ENCODE data around the gene BASP1. TPM values are rescaled to one million over a fixed set of nuclear protein-coding genes. Genes with fewer than 3 reads are reported as not detected.

Gene BASP1
- total and polyA plus RNA-seq, 4 donors: 113 to 700 (median 372) TPM

GRCh38 chr5:17229313-17229712, 11.9 kb downstream of the BASP1 start:
- WGBS (ENCODE audit: insufficient coverage): 41% methylated on average over 2 of the region's 4 CpGs
- no peaks in the 10 kb centered on the region for H3K9me3 ChIP-seq (ENCODE audit: control insufficient read depth, insufficient read depth, low read length)
- no peaks in the 10 kb centered on the region for H3K36me3 ChIP-seq (ENCODE audit: control insufficient read depth, insufficient read depth, low read length)
- peak in 1 of 6 donors; percentile 77 for DNase-seq (ENCODE audit: low read depth in 4 of 6, low spot score in 6 of 6)
- no peaks in the 10 kb centered on the region for H3K27me3 ChIP-seq (ENCODE audit: control insufficient read depth, insufficient read depth, low read length)
- no peak overlapping the region for H3K4me3 ChIP-seq (ENCODE audit: low read depth, low read length)
- H3K4me1 ChIP-seq (ENCODE audit: control insufficient read depth, insufficient read depth, low read length): peaks cover 9% of the 10 kb centered on the region
- peak overlapping the region; percentile 15 for H3K27ac ChIP-seq (ENCODE audit: low read depth, low read length)

GRCh38 chr5:17230191-17230590, 12.8 kb downstream of the BASP1 start:
- Histone ChIP-seq H3K9me3 (ENCODE audit: control insufficient read depth, insufficient read depth, low read length) (no peaks in the 10 kb centered on the region), H3K4me3 (ENCODE audit: low read depth, low read length) (no peak overlapping the region), H3K36me3 (ENCODE audit: control insufficient read depth, insufficient read depth, low read length) (no peaks in the 10 kb centered on the region), H3K27ac (ENCODE audit: low read depth, low read length) (no peak overlapping the region), H3K27me3 (ENCODE audit: control insufficient read depth, insufficient read depth, low read length) (no peaks in the 10 kb centered on the region), H3K4me1 (ENCODE audit: control insufficient read depth, insufficient read depth, low read length) (peaks cover 7% of the 10 kb centered on the region)
- WGBS (ENCODE audit: insufficient coverage): 20% methylated on average over 1 of the region's 3 CpGs
- DNase-seq (ENCODE audit: low read depth in 4 of 6, low spot score in 6 of 6): no peak

- no peaks in the 10 kb centered on the region for H3K27me3 ChIP-seq (ENCODE audit: control insufficient read depth, insufficient read depth, low read length)
- H3K36me3 ChIP-seq (ENCODE audit: control insufficient read depth, insufficient read depth, low read length): no peaks in the 10 kb centered on the region
- 84% methylated on average over 8 of the region's 10 CpGs for WGBS (ENCODE audit: insufficient coverage)
- no peaks in the 10 kb centered on the region for H3K9me3 ChIP-seq (ENCODE audit: control insufficient read depth, insufficient read depth, low read length)
- H3K4me1 ChIP-seq (ENCODE audit: control insufficient read depth, insufficient read depth, low read length): peaks cover 5% of the 10 kb centered on the region
- H3K27ac ChIP-seq (ENCODE audit: low read depth, low read length): no peak overlapping the region
- no peak overlapping the region for H3K4me3 ChIP-seq (ENCODE audit: low read depth, low read length)
- DNase-seq (ENCODE audit: low read depth in 4 of 6, low spot score in 6 of 6): no peak
These were observed 13.5 kb downstream of the BASP1 start for GRCh38 chr5:17230808-17231525.

- WGBS (ENCODE audit: insufficient coverage): 89% methylated on average over 3 of the region's 9 CpGs
- Histone ChIP-seq H3K27me3 (ENCODE audit: control insufficient read depth, insufficient read depth, low read length) (no peaks in the 10 kb centered on the region), H3K4me1 (ENCODE audit: control insufficient read depth, insufficient read depth, low read length) (peaks cover 5% of the 10 kb centered on the region), H3K4me3 (ENCODE audit: low read depth, low read length) (no peak overlapping the region), H3K27ac (ENCODE audit: low read depth, low read length) (no peak overlapping the region), H3K9me3 (ENCODE audit: control insufficient read depth, insufficient read depth, low read length) (no peaks in the 10 kb centered on the region), H3K36me3 (ENCODE audit: control insufficient read depth, insufficient read depth, low read length) (no peaks in the 10 kb centered on the region)
- no peak for DNase-seq (ENCODE audit: low read depth in 4 of 6, low spot score in 6 of 6)
These were observed 15.0 kb downstream of the BASP1 start for GRCh38 chr5:17232405-17232804.

GRCh38 chr5:17233488-17233887, 16.1 kb downstream of the BASP1 start:
- no peak overlapping the region for H3K27ac ChIP-seq (ENCODE audit: low read depth, low read length)
- 80% methylated on average over 1 of the region's 6 CpGs for WGBS (ENCODE audit: insufficient coverage)
- H3K9me3 ChIP-seq (ENCODE audit: control insufficient read depth, insufficient read depth, low read length): no peaks in the 10 kb centered on the region
- H3K36me3 ChIP-seq (ENCODE audit: control insufficient read depth, insufficient read depth, low read length): no peaks in the 10 kb centered on the region
- H3K4me1 ChIP-seq (ENCODE audit: control insufficient read depth, insufficient read depth, low read length): peaks cover 8% of the 10 kb centered on the region
- H3K27me3 ChIP-seq (ENCODE audit: control insufficient read depth, insufficient read depth, low read length): no peaks in the 10 kb centered on the region
- H3K4me3 ChIP-seq (ENCODE audit: low read depth, low read length): no peak overlapping the region
- DNase-seq (ENCODE audit: low read depth in 4 of 6, low spot score in 6 of 6): no peak

- Histone ChIP-seq H3K9me3 (ENCODE audit: control insufficient read depth, insufficient read depth, low read length) (no peaks in the 10 kb centered on the region), H3K4me3 (ENCODE audit: low read depth, low read length) (no peak overlapping the region), H3K4me1 (ENCODE audit: control insufficient read depth, insufficient read depth, low read length) (peaks cover 8% of the 10 kb centered on the region), H3K27me3 (ENCODE audit: control insufficient read depth, insufficient read depth, low read length) (no peaks in the 10 kb centered on the region), H3K36me3 (ENCODE audit: control insufficient read depth, insufficient read depth, low read length) (no peaks in the 10 kb centered on the region), H3K27ac (ENCODE audit: low read depth, low read length) (no peak overlapping the region)
- DNase-seq (ENCODE audit: low read depth in 4 of 6, low spot score in 6 of 6): no peak
- no CpG with 5 or more reads among the region's 5 CpGs for WGBS (ENCODE audit: insufficient coverage)
These were observed 16.9 kb downstream of the BASP1 start for GRCh38 chr5:17234374-17234773.

GRCh38 chr5:17235731-17236330, 18.4 kb downstream of the BASP1 start:
- H3K27me3 ChIP-seq (ENCODE audit: control insufficient read depth, insufficient read depth, low read length): no peaks in the 10 kb centered on the region
- peaks cover 8% of the 10 kb centered on the region for H3K4me1 ChIP-seq (ENCODE audit: control insufficient read depth, insufficient read depth, low read length)
- WGBS (ENCODE audit: insufficient coverage): 86% methylated on average over 1 of the region's 5 CpGs

GRCh38 chr5:17238521-17239041, 21.1 kb downstream of the BASP1 start:
- DNase-seq (ENCODE audit: low read depth in 4 of 6, low spot score in 6 of 6): no peak
- 100% methylated on average over 1 of the region's 6 CpGs for WGBS (ENCODE audit: insufficient coverage)
- Histone ChIP-seq H3K27ac (ENCODE audit: low read depth, low read length) (no peak overlapping the region), H3K9me3 (ENCODE audit: control insufficient read depth, insufficient read depth, low read length) (no peaks in the 10 kb centered on the region), H3K4me1 (ENCODE audit: control insufficient read depth, insufficient read depth, low read length) (peaks cover 11% of the 10 kb centered on the region), H3K4me3 (ENCODE audit: low read depth, low read length) (no peak overlapping the region), H3K36me3 (ENCODE audit: control insufficient read depth, insufficient read depth, low read length) (no peaks in the 10 kb centered on the region), H3K27me3 (ENCODE audit: control insufficient read depth, insufficient read depth, low read length) (no peaks in the 10 kb centered on the region)

More at GRCh38 chr5:17235731-17236330, 18.4 kb downstream of the BASP1 start:
- DNase-seq (ENCODE audit: low read depth in 4 of 6, low spot score in 6 of 6): no peak
- no peak overlapping the region for H3K27ac ChIP-seq (ENCODE audit: low read depth, low read length)
- no peaks in the 10 kb centered on the region for H3K9me3 ChIP-seq (ENCODE audit: control insufficient read depth, insufficient read depth, low read length)
- no peak overlapping the region for H3K4me3 ChIP-seq (ENCODE audit: low read depth, low read length)
- no peaks in the 10 kb centered on the region for H3K36me3 ChIP-seq (ENCODE audit: control insufficient read depth, insufficient read depth, low read length)

GRCh38 chr5:17239953-17240352, 22.5 kb downstream of the BASP1 start:
- H3K27me3 ChIP-seq (ENCODE audit: control insufficient read depth, insufficient read depth, low read length): no peaks in the 10 kb centered on the region
- H3K36me3 ChIP-seq (ENCODE audit: control insufficient read depth, insufficient read depth, low read length): no peaks in the 10 kb centered on the region
- DNase-seq (ENCODE audit: low read depth in 4 of 6, low spot score in 6 of 6): no peak
- WGBS (ENCODE audit: insufficient coverage): 100% methylated on average over 4 of the region's 6 CpGs
- H3K4me3 ChIP-seq (ENCODE audit: low read depth, low read length): no peak overlapping the region
- H3K4me1 ChIP-seq (ENCODE audit: control insufficient read depth, insufficient read depth, low read length): peaks cover 11% of the 10 kb centered on the region
- no peak overlapping the region for H3K27ac ChIP-seq (ENCODE audit: low read depth, low read length)
- H3K9me3 ChIP-seq (ENCODE audit: control insufficient read depth, insufficient read depth, low read length): no peaks in the 10 kb centered on the region

GRCh38 chr5:17240487-17240886, 23.1 kb downstream of the BASP1 start:
- no peaks in the 10 kb centered on the region for H3K27me3 ChIP-seq (ENCODE audit: control insufficient read depth, insufficient read depth, low read length)
- no CpG with 5 or more reads among the region's 1 CpG for WGBS (ENCODE audit: insufficient coverage)
- no peak overlapping the region for H3K4me3 ChIP-seq (ENCODE audit: low read depth, low read length)
- H3K27ac ChIP-seq (ENCODE audit: low read depth, low read length): no peak overlapping the region
- H3K9me3 ChIP-seq (ENCODE audit: control insufficient read depth, insufficient read depth, low read length): no peaks in the 10 kb centered on the region
- no peaks in the 10 kb centered on the region for H3K36me3 ChIP-seq (ENCODE audit: control insufficient read depth, insufficient read depth, low read length)
- peaks cover 6% of the 10 kb centered on the region for H3K4me1 ChIP-seq (ENCODE audit: control insufficient read depth, insufficient read depth, low read length)
- DNase-seq (ENCODE audit: low read depth in 4 of 6, low spot score in 6 of 6): no peak
